ENCODE data around the gene LCMT2.

The LCMT2 gene

DNA sequence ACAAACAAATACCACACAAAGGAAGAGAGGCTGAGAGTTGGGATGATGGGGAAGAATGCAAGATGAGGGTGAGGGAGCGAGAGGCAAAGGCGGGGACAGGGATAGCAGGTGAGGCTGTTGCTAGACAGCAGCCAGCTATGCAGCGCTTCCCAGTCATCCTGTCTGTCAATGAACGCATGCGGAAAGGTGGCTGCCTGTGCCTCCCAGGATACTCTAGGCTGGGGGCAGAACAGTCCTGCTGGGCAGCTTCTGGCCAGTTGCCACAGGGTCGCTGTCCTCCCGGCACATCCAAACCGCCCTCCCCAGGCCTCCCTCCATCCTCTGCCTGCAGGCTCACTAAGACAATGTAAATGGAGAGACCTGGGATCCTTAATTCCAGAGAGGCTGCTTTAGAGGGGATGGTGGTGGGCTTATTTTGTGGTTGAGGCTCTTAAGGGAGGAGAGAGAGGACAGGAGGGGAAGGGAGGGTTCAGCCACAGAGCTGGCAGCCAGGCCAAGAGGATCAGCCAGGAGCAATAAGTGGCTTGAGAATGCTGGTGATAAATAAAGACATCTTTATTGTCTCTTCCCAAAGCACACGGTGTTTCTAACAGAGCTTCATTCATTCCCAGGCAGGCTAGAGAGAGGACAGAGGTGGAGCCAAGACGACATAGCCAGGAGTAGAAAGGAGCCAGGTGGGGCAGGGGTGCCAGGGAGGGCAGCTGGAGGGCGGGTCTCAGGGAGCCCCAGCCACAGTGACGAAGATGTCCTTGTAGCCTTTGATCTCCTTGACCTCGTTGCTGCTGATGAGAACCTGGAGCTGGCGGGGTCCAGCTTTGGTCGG, 54.4 kb downstream of the LCMT2 start:
- no peak for DNase-seq

DNA sequence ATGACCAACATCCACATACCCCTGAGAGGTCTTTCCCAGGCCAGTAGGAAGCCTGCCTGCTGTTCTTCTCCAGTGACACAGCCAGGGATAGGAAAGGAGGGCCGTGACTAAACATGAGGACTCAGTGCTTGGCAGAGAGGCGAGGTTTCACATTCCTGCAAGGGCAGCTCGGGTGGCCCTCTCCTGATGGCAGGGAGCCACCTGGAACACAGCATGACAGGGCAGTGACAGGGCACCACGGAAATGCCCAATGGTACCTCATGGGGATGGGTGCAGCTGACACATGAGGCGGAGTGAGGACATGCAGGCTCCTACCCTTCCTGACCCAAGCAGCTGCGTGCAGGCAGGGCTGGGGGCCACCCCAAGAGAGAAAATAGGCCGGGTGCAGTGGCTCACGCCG, 56.2 kb downstream of the LCMT2 start:
- DNase-seq: no peak

Measured in inflammatory macrophage (primary cell).